AG08396 (cell line): ENCODE results near the gene SELENOF.

Source experiments
- DNase-seq: peaks from one replicate; pipeline ENCODE4 v3.0.0; 2012; ENCODE audit warnings: low spot score, mixed read lengths

SELENOF gene

DNA sequence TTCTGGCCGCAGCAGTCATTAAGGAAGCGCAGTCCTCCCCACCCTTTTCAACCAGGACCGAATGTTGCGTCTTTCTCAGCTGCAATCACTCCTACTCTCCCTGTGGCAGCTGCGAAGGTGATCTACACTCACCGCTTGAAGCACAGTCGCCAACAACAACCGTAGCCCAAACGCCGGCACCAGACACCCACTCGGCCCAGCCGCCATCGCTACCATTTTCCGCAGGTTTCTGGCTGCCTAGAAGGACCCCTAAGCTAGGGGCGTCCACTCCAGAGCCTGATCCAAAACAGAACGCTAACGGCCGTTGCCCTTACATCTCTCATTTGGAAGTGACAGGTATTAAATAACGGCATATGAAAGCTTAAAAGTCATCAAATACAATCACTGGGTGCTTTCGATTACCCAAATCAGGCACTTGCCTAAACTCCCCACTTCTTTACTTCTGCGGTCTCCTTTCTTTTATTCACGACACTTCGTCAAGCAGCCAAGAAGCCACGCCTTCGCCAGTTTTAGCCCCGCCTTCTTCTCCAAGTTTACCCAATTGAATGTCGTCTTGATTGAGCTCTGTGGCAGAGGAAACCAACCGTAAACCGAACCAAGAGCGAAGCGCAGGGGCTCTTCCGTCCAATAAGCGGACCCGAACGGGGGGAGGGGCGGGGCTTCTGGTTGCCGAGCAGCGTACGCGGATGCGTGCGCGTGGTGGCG, at the start of gene SELENOF:
TSS of gene SELENOF (minus strand) at position 231 of the 705 bp plus-strand sequence. CDS start at position 216, 15 bp downstream.
- DNase-seq, result peak; percentile 97

DNA sequence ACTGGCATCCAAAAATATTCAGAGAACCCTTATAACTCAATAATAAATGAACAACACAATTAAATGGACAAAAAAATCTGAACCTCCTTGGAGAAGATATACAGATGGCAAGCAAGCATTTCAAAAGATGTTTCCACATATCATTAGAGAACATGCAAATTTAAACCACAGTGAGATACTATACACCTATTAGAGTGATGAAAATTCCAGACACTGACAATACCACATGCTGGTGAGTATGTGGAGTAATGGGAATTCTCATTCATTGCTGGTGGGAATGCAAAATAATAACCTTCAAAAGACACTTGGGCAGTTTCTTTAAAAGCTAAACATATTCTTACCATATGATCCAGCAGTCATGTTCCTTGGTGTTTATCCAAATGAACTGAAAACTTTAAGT, 46.6 kb upstream of the SELENOF start:
- no peak for DNase-seq

DNA sequence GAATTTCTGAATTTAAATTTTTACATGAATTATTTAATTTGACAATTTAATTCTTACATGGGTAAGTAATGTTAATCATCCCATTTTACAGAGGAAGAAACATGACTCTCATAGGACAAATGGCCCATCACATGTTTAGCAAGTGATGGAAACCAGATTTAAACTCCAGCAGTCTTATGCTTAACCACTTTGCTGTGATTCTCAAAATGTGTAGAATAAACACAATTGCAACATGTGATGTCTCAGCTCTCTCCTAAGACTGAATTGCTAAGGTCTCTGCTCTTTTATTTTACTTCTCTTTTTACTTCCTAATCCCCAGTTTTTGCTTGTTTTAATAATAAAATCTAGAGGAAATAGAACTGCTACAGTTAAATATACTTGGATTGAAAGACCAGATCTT, 43.3 kb upstream of the SELENOF start:
- DNase-seq, result no peak

DNA sequence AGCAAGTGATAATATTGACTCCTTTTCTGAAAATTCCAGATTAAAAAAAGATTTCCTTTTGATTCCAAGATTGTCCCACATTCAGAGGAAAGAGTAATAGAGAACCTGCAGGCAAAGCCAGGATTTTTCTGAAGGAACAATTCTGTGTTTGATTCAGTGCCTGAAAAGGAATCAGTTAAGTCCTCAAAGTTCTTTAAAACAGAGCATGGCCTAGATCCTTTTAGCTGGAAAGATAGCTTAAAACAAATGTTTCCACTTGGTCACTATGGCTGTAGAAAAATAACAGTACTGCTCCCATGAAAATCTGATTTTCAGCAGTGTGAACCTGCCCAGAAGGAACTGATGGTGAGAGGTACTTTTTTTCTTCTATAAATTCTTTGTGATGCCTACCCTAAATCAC, 42.3 kb upstream of the SELENOF start:
- no peak for DNase-seq

DNA sequence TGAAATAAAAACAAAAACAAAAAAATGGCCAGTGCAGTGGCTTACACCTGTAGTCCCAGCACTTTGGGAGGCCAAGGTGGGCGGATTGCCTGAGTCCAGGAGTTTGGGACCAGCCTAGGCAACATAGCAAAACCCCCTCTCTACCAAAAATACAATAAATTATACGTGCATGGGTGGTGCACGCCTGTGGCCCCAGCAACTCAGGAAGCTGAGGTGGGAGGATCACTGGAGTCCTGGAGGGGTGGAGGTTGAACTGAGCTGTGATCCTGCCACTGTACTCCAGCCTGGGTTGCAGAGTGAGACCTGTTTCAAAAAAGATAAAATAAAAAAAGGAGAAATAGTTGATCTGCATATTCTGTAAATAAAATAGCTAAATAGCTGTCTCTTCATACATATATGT, 41.8 kb upstream of the SELENOF start:
- DNase-seq, result no peak

DNA sequence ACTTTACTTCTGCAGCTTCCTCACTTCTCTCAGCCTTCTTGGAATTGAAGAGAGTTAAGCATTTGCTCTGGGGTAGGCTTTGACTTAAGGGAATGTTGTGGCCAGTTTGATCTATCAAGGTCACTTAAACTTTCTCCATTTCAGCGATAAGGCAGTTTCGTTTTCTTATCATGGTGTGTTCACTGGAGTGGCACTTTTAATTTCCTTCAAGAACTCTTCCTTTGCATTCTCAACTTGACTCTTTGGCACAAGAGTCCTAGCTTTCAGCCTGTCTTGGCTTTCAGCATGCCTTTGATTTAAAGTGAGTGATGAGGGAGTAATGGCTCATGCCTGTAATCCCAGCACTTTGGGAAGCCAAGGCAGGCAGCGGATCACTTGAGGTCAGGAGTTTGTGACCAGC, 39.2 kb upstream of the SELENOF start:
- DNase-seq, result no peak

DNA sequence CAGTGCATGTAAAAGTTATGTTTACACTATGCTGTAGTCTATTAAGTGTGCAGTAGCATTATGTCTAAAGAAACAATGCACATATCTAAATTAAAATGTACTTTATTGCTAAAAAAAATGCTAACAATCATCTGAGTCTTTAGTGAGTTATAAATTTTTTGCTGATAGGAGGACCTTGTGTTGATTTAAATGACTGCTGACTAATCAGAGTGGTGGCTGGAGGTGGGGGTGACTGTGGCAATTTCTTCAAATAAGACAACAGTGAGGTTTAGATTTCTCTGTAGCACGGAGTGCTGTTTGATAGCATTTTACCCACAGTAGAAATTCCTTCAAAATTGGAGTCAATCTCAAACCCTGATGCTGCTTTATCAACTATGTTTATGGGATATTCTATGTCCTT, 37.5 kb upstream of the SELENOF start:
- DNase-seq, result no peak

DNA sequence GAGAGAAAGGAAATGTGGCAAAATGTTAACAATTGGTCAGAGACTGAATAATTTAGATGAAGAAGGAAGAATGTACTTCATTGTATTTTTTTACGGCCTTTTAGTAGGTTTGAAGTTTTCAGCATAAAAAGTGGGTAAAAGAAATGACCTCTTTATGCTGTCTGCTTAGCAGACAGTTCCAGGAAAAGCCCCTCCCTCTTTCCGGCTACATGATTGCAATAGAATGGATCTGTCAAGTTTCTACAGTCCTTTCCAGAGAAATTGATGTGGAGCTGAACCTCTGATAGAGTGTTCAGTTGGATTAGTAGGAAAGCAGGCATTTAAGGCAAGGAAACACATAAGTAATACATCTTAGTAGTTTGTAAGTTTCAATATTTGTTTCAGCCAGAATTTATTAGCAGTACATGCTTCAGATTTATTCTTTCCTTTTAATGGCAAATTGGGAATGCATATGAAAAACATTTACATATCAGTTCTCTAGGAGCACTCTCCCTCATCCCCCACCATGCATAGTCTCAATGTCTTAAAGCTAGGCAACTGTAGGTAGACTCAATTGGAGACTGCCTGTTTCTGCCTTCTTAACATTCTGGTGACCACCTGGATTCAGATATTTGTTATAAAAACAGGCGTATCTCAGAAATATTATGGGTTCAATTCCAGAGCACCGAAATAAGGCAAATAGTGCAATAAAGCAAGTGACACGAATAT, 36.9 kb upstream of the SELENOF start:
- no peak for DNase-seq

DNA sequence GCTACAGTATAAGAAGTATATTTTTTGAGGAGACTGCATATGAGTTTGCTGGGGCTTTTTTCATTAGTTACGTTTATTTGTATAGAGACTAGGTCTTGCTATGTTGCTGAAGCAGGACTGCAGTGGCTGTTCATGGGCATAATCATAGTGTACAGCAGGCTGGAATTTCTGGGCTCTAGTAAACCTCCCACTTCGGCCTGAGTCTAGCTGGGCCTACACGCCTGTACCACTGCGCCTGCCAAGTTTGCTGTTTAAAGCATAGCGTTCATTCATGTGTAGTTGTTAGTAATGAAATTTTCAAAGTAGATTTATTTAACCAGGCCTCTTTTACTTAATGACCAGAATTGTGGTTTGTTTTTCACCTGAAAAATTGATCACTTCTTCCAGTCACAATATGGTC, 34.3 kb upstream of the SELENOF start:
- peak; percentile 8 for DNase-seq

DNA sequence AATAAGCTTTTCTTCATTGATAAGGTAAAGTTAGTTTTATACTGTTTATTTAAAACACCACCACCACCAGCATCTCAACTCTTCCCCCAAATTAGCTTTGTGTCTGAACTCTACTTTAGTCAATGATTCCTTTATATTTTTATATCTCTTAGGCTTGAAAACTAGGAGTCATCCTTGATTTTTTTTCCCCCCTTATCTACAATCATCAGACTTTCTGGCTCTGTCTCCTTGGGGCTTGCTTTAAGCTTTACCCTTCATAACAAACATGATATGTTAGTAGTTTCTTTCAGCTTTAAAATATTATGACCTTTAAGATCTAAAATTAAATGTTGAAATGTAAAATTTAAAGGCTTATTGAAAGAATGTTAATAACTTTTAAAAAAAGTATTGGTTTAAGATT, 28.8 kb upstream of the SELENOF start:
- no peak for DNase-seq

DNA sequence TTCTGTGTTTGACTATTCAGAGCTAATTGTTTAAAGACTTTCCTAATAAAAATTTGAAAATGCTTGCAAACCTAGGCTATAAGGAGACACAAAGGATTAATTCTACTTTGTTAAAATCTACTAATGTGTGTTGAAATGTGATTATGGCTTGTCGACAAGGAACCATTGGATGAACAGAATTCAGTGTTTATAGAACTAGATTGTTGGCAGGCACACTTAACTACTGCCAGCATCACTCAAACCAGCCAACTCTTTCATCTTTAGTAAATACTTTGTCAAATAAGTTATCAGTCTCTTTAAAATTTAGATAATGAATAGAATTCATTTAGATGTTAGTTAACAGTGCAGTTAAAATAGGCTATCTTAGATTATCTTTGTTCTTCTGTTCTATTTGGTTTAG, 28.1 kb upstream of the SELENOF start:
- no peak for DNase-seq

DNA sequence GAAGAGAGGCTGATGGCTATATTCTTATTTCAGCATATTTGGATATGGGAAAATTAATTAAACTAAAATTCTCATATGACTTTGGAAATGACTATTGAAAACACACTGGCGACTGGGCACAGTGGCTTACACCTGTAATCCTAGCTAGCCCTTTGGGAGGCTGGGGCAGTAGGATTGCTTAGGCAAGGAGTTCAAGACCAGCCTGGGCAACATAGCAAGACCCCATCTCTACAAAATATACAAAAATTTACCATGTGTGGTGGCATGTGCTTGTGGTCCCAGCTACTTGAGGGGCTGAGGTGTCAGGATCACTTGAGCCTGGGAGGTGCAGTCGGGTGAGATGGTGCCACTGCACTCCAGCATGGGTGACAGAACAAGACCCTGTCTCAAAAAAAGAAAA, 26.7 kb upstream of the SELENOF start:
- DNase-seq, result no peak

DNA sequence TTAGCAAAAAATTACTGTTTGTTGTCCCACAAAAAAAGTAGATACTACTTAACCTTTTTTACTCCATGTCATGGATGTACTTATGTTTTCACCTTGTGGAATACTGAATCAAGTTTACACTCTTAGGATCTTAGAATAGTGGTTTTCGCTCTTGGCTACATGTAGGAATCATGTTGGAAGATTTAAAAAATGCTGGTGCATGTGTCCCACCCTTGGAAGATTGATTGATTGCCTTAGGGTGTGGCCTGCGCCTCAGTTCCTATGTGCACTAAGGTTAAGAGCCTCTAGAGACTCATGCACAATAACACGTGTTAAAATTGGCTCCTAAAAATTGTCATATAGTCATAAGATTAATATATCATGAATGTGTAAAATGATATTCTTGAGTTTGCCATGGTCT, 25.5 kb upstream of the SELENOF start:
- DNase-seq, result no peak

DNA sequence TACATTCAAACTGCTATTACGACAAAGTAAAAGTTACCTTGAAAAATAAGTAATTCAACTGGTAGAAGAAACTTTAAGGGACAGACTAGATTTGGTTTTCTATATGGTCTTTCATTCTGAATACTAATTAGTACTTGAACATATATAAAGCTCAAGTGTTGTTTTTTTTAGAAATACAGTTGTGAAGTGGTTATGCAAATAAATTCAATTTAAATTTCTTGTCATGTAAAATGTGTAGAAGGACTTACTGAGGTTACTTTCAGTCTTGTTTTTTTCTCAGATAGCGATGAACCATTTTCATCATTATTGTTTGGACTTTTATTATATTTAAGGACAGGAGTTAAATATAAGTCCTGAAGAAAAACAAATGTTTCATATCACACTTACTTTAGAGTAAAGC, 24.9 kb upstream of the SELENOF start:
- no peak for DNase-seq

DNA sequence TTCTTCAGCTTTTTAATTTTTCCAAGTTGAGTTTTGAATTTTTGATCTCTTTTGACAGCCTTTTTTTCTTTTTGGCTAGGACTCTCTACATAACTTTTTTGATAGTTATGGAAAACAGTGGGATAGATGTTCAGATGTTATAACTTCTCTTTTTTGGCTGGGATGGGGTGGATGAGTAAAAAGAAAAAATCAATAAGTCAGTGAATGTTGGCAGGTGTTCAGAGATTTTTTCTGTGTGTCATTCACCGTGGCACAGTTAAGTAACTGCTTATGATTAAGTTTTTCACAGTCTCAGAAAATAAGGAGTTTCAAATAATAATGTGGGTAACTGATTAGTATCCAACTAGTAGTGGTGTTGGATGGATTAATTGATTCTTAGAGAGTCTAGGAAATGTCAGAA, 24.5 kb upstream of the SELENOF start:
- DNase-seq, result no peak

DNA sequence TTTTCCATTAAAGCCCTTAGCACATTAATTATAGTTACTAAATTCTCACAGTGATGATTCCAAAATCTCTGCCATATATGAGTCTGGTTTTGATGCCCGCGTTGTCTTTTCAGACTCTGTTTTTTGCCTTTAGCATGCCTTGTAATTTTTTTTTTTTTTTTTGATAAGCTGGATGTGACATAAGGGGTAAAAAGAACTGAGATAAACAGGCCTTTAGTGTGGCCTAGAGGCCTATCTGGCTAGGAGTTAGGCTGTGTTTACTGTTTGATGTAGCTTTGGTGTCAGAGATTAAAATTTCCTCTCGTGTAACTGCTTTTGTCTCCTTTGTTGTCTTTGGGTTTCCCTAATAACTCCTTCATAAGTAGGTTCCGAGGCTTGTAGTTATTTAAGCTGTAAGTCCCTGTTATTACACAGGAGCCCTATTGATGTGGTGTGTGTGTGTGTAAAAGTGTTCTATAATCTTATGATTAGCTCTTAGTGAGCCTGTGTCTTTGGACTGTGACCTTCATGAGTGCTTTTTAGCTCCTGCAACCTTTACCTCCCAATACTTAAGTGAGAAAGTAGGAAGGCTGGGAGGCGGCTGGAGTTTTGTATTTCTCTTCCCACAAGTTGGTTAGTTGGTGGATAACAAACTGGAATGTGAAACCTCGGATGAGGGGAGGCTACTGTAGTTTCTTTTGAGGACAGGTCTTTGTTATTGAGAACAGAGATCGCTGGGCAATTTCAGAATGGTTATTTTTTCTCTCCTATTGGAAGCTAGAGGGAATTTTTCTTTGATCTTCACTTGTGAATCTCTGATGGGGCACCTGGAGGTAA, 19.8 kb upstream of the SELENOF start:
- no peak for DNase-seq

DNA sequence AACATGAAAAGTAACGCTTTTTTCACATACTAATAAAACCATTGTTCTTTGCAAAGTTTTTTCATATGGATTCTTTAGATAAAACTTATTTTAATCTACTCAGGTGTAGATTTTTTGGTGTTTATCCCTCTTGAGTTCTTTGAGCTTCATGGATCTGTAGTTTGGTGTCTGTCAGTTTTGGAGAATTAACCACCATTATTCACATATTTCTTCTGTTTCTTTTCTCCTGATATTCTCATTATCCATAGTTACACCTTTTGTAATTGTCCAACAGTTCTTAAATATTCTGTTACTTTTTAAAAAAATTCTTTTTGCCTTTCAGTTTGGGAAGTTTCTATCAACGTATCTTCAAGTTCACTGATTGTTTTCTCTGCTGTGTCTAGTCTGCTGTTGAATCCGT, 19.1 kb upstream of the SELENOF start:
- DNase-seq, result no peak

DNA sequence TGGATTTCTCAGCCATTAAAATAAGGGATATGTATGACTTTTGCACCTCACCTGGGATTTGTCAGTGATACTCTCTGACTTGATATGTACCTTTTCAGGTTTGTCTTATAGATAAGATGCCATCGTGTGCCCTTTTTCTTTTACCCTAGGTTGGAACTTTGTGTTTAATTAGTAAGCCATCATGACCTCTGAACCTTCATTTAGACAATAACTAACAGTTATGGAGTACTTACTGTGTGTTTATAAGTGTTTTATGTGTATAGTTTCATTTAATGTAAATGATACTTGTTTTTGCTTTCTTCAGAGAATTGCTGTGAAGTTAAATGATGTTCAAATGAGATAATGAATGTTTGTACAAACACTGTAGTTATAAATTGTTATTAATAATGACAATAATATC, 14.9 kb upstream of the SELENOF start:
- DNase-seq, result no peak

DNA sequence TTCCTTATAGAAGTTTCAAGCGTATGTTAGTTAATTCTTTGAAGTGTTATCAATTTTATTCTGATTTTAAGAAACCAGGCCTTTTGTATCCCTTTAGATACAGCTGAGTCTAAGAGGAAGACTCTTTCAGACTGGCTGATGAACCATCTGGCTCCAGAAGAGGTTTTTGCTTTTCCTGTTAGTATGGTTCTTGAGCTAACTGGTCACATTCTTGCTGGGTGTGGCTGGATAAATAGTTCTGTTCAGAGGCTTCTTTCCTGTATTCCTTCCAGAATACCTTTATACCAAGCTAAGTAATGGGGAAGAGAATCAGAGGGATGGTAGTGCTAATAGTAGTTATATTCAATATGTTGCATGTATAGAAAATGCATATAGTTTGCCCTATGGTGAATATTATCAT, 13.0 kb upstream of the SELENOF start:
- DNase-seq, result no peak

DNA sequence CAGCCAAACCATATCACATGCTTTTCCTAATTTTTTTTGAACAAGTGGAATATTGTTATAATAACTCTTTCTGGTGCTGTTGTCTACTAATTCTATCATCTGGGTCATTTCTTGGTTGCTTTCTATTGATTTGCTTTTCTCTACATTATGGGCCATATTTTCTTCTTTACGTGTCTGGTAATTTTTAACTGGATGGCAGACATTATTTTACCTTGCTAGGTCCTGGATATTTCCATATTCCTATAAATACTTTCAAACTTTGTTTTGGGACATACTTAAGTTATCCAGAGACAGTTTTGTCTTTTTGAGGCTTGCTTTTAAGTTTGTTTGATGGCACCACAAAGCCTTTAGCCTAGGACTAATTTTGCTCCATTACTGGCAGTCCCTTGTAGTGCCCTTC, 11.8 kb upstream of the SELENOF start:
- no peak for DNase-seq

DNA sequence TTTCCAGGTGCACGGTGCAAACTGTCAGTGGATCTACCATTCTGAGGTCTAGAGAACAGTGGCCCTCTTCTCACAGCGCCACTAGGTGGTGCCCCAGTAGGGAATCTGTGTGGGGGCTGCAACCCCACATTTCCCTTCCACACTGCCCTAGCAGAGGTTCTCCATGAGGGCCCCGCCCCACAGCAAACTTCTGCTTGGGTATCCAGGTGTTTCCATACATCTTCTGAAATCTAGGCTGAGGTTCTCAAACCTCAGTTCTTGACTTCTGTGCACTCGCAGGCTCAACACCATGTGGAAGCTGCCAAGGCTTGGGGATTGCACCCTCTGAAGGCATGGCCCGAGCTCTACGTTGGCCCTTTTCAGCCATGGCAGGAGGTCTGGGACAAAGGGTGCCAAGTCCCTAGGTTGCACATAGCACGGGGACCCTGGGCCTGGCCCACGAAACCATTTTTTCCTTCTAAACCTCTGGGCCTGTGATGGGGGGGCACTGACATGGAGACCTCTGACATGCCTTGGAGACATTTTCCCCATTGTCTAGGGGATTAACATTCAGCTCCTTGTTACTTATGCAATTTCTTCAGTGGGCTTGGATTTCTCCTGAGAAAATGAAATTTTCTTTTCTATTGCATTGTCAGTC, 10.5 kb upstream of the SELENOF start:
- DNase-seq, result no peak

DNA sequence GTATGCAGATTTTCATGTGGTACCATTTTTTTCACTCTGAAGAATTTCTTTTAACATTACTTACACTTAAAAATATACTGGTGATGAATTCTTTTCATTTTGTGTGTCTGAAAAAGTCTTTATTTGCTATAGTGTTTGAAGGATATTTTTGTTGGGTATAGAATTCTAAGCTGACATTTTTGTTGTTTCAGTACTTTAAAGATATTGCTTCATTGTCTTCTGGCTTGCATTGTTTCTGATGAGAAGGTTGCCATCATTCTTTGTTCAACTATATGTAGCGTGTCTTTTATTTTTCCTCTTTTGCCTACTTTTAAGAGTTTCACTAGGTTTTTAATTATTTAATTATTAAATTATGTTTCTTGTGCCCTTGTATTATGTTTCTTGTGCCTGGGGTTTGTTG, 8.5 kb upstream of the SELENOF start:
- no peak for DNase-seq

DNA sequence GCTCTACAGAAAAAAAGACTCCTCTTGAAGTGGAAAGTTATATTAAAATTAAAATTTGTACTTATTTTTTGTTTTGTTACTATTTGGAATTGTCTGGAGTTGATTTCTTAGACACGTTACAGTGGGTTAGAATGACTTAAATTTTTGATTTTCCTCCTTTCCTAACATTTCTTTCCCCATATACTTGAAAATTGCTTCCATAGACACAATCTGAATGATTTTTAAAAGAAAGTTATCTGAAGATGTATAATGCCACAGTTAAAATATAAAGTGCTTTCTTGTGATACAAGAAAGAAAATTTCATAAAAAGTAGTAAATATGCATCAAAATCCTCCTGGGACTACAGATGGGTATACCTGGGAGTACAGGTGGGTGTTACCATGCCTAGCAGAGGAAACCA, 2.8 kb upstream of the SELENOF start:
- no peak for DNase-seq
